HG03135 (cell line): ENCODE measurements around the gene VEGFB.
A peak's percentile ranks its signal among the peaks of the same experiment; 100 is the strongest.

Source experiments
- ATAC-seq: cut with Tn5 transposase; IDR thresholded peaks from one replicate; pipeline ENCODE4 v1.9.1; 2021; ENCODE audit warnings: mild to moderate bottlenecking, moderate library complexity; ENCODE audit not compliant: unreplicated experiment

VEGFB gene

DNA sequence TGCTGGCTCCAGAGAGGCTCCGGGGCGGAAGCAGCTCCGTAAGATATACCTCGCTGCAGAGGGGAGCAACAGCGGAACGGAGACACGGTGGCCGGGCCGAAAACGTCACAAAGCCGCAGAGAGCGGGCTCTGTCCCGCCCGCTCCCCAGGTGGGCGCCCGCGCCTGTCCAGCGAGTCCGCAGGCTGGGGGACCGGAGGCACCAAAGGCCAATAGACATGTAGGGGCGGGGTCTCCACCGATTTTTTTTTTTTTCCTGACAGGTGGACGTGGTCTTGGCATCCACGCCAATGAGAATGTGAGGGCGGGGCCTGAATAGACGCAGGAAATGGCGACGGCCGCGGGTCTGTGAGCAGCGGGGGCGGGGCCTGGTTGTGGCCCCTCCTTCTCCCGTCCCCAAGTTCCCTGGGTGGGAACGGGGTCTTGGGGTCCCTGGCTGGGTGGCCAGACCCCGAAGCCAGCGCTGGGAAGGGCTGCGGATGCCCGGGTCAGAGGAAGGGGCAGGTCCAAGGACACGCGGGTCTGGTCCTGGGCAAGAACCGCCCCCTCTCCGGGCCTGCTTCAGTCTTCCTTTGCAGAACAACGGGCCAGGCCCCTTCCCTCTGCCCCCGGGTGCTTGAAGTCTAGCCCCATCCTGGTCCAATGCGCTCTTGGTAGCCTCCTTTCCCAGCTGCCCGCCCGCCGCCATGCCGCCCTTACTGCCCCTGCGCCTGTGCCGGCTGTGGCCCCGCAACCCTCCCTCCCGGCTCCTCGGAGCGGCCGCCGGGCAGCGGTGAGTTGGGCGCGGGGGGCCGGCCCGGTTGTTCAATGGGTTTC is 4.0 kb upstream of the VEGFB start, which contains the start of gene DNAJC4:
Gene DNAJC4, plus strand, starts transcription at position 378 of the 814 bp plus-strand sequence. Its CDS starts 307 bp downstream, at position 685.
- peak; percentile 42 for ATAC-seq

DNA sequence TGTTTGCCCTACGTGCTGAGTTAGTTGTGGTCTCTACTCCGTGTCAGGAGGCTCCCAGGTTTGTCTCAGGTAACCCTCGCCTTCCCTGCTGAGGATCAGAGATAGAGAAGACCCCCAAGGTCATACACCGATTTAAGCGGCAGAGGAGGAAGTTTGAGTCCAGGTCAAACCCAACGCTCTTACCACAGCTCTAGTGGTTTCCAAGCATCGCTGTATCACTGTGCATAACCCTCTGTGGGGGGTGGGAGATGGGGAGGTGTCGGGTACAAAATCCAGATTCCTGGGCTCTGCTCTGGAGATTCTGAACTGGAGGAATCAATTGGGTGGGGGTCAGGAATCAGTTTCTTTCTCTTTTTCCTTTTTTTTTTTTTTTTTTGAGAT is 3.4 kb upstream of the VEGFB start:
- no peak for ATAC-seq

DNA sequence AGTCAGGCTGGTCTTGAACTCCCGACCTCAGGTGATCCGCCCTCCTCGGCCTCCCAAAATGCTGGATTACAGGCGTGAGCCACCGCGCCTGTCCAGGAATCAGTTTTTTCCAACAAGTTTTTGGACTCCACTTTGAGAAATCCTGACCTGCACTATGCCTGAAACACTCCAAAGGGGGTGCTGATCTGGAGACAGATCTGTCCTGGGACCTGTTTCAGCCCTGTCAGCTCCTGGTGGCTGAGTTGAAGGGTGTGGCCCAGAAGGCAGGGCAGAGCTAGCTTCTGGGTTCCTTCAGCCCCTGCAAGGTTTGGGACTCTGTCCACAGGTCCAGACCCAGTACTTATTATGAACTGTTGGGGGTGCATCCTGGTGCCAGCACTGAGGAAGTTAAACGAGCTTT is 2.8 kb upstream of the VEGFB start:
- ATAC-seq, result no peak

DNA sequence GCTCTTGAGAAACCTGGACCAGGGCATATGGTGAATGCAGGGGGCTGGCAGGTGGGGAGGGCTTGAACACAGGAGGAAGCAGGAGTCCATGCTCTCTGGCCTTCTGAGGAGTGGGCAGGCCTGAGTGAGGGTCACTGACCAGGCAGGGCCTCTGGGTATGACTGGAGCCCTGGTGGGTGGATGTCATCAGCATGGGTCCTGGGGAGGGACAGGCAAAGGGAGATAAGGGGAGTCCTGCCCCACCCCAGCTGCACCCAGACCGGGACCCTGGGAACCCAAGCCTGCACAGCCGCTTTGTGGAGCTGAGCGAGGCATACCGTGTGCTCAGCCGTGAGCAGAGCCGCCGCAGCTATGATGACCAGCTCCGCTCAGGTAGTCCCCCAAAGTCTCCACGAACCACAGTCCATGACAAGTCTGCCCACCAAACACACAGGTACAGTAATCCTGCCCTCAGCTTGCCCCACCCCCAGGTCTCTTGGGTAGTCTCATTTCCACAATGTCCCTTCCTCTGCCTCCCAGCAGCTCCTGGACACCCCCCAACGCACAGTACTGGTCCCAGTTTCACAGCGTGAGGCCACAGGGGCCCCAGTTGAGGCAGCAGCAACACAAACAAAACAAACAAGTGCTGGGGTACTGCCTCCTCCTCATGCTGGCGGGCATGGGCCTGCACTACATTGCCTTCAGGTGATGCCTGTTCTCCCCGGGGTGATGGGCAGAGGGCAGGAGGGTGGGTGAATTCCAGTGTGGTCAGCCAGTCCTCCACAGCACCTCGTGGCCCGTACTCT is 2.0 kb upstream of the VEGFB start:
- no peak for ATAC-seq

DNA sequence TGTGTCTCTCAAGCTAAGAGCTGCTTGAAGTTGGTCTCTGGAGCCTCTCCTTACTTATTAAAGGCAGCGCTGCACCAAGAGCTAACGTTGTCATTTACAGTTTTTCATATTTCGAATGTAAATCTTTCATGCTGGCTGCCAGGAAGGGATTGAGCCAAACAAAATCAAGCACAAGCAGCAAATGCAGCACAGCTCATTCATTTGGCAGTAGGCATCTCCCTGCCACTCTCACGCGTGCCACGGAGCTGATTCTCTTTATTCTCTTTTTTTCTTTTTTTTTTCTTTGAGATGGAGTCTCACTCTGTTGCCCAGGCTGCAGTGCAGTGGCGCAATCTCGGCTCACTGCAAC is 1.4 kb upstream of the VEGFB start:
- ATAC-seq, result no peak

DNA sequence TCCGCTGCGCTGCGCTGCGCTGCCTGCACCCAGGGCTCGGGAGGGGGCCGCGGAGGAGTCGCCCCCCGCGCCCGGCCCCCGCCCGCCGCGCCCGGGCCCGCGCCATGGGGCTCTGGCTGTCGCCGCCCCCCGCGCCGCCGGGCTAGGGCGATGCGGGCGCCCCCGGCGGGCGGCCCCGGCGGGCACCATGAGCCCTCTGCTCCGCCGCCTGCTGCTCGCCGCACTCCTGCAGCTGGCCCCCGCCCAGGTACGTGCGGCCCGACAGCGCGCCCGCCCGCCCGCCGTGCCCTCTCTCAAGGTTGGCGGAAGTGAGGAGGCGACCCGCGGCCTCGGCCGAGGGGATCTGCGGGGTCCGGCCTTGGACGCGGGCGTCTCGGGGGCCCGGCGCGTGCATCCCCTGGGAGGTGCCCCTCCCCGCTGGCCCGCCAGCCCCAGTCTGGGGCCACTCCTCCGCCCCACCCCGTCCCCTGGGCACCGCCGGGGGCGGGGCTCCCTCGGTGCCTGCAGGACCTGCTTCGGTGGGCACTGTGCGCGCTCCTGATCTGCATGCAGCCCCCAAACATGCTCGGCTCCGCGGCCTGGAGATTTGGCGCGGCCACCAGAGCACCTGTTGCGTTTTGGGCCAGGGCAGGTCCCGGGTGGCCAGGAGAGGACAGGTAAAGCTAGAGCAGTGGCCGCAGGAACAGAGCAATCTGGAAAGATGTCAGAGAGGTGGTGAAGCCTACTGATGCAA is 429 bp downstream of the VEGFB start:
- no peak for ATAC-seq

DNA sequence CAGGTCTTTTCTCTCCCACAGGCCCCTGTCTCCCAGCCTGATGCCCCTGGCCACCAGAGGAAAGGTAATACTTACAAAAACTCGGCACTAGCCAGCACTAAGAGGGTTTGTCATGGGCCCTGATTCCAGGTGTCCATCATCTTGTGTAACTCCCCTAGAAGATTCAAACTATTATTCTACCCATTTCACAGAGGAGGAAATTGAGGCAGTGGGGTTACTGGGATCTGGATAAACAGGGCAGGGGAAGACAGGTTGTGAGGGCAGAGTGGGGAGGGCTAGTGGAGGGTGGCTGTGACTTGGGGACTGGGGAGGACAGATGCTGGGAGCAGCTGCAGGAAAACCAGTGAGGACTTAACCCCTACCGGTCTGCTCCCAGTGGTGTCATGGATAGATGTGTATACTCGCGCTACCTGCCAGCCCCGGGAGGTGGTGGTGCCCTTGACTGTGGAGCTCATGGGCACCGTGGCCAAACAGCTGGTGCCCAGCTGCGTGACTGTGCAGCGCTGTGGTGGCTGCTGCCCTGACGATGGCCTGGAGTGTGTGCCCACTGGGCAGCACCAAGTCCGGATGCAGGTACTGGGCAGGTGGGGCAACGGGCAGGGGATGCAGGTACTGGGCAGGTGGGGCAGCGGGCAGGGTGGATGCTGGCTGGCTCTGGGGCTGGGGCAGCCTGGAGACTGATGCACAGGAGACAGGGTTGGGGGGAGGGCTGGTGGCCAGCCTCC is 1.2 kb downstream of the VEGFB start:
- no peak for ATAC-seq

DNA sequence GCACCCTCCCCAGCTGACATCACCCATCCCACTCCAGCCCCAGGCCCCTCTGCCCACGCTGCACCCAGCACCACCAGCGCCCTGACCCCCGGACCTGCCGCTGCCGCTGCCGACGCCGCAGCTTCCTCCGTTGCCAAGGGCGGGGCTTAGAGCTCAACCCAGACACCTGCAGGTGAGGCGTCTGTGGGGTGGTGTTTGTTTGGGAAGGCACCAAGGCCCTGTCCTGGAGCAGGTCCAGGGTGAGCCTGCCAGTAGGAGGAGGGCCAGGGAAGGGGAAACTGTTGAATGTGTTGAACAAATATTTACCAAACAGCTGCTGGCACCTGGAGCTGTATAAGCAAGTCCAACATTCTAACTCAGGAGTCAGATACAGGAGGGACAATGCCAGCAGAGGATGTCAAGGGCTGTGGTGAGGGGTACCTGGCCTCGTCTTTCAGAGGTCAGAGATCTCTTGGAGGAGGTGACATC is 3.1 kb downstream of the VEGFB start:
- no peak for ATAC-seq

DNA sequence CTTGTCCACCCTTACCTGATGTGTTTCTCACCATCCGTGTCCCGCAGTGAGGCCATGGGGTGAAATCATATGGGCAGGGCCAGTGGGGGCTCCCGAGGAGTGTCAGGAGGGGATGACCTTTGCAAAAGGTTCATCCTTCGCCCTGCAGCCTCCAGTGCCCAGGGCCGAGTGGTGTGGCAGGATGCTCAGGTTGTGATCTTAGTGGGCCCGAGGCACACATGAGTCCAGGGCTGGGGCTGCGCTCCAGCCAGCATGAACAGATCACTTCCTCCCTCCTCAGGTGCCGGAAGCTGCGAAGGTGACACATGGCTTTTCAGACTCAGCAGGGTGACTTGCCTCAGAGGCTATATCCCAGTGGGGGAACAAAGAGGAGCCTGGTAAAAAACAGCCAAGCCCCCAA is 3.7 kb downstream of the VEGFB start:
- ATAC-seq, result no peak

DNA sequence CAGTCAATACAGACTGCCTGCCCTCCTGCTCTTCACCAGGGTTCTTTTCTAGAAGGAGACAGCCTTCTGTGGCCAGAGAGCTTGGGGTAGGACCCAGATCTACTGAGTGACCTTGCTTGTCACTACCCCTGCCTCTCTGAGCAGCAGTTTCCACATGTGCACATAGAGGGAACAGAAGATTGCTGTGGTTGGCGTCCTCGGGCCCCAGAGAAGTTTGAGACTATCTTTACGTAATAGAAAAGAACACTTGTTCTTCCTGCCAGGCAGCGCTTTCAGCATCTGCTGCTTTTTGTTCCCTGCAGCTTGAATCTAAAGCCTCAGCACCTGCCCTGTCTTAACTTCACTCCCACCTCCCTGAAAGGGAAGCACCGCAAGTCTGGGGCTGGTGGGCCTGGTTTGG is 4.6 kb downstream of the VEGFB start:
- ATAC-seq, result no peak

DNA sequence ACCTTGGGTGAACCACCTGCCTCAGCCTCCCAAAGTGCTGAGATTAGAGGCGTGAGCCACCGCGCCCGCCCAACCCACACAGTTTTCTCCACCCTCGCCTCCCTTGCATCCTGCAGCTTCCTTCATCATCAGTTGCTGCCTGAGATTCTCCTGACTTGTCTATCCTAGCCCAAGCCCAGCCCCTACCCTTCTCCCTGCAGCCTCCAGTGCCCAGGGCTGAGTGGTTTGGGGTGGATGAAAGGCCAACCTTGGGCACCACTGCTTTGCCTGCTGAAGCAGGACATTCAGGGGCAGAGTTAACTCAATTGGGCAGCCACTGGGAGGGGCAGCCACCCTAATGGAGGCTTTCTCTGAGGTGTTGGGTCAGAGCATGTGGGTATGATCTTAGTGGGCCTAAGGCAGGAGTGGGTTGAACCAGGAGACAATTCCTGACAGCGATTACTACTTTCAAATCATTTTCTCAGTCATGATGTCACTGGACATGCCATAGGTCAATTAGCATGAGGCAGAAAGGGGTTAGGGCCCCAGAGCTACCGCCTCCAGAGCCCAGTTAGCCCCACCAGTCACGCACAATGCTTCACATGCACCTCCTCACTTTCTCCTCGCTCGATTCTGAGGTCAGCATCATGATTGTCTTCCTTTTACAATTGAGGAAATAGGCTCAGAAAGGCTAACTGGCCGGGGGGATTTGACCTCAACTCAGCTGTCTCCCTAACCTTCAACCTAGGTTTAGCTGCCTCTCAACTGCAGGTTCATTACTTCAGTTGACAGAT is 5.5 kb downstream of the VEGFB start:
- peak; percentile 11 for ATAC-seq

DNA sequence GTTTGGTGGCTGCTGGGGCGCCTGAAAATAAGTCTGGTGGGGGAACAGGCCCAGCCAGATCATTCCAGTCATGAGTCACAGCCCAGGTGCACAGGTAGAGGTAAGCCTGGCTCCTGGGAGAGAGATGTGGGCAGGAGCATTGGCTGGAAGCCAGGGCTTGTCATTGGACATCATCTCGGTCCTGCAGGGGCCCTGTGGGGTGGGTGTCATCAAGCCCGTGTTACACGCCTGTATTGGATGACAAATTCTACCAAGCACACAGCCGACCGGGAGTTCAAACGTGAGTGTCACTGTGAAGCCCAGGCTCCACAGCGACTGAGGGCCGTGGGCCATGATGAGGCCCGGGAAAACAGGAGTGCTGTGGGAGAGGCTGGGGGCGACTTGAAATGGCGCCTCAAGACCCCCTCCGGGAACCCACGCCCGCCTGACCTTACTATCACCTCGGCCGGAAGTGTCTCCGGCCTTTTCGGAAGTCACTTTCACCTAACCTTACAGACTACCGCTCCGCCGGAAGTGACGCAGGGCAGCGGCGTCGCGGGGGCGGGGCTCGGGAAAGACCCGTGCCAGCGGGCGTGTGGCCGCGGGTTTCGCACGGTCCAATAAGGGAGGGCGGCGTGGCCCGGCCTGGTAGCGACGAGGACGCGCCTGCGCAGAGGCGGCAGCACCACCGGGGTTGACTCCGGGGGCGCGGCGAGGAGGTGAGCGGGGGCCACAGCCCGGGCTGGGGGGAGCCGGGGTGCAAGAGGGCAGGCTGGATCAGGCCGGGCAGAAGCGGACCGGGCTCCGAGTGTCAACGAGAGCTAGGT is 6.3 kb downstream of the VEGFB start, which contains the start of gene FKBP2:
Gene FKBP2, plus strand, starts transcription at position 661 of the 806 bp plus-strand sequence. CDS start 1,293 bp downstream, outside the sequence.
- ATAC-seq, result peak; percentile 45

DNA sequence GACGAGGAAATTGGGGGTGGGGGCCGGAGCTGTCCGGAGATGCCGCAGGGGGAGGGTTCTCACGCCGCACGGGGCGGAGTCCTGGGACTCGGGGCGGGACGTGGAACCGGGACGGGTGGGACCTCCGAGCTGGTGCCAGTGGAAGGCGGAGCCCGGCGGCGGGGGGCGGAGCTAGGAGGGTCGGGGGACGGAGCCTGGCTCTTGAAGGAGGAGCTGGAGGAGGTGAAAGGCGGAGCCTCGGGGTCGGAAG is 6.8 kb downstream of the VEGFB start:
- peak; percentile 66 for ATAC-seq

DNA sequence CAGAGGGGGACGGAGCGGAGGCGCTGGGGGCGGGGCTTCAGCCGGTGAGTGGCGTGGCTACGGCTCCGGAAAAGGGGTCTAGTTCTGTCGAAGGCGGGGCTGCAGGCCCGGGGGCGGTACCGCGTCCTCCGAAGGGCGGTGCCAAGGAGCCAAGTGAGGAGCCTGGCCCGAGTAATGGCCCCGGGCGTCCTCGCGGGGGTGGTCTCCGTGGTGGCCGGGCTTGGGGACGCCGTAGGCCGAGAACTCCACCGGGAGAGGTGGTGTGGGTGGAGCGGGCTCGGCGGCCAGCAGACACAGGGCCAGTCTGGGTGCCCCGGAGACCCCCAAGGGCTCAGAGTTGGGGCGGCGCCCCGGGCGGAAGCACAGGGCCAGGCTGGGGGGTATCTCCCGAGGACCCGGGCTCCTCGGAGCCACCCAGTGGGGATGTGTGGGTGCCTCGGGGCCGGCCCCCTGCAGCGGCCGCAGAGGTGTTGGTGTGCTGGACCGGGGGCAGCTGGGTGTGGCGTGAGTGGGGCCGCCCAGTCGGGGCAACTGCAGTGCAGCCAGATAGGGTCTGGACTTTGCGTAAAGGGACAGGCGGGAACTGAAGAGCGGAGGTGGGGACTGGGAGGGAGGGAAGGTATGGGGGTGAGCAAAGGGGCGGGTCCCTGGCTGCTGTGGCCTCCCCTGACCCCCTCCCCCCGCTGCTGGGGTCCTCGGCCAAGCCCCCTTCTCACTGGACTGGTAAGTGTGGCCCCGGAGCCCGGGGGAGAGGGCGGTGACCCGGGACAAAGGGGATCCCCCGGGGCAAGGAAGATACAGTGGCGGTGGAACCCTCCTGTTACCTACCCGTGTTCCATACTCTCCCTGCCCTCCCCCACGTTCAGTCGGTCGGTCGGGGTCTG is 7.3 kb downstream of the VEGFB start:
- peak; percentile 10 for ATAC-seq

DNA sequence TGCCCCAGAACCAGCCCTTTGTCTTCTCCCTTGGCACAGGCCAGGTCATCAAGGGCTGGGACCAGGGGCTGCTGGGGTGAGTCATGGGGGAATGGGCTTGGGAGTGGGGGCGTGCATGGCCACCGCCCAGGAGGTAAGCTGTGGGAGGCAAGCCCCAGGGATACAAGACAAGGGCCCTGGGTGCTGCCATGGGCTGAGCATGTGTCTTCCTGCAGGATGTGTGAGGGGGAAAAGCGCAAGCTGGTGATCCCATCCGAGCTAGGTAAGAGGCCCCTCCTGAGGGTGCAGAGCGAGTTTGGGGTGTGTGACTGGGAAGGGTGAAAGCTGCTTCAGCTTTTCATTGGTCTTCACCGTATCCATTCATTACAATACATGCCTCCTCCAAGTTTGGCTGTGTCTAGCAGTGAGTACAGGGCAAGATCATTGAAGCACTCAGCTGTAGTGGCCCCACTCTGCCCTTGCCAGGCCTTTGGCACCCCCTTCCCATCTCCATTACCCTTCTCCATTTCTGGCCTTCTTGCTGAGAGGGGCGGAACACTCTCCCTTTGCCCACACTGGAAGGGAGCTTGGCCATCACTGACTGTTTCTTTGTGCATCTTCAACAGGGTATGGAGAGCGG is 9.0 kb downstream of the VEGFB start:
- ATAC-seq, result no peak

DNA sequence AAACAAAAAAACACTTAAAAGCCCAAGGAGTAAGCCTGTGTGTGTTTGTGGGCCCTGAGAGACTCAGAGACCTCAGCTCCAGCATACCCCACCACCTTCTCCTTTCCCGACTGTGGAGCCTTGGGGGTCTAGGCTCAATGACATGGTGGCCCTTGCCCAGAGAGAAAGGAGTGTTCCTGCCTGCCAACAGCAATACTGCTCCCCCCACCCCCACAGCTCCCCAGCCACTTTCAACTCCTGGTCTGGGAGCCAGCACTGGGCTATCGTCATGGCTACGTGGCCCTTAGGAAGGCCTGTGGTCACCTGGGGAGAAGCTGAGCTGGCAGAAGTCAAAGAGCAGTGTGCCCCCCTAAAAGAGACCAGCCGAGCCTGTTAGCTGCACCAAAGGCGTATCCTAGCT is 9.7 kb downstream of the VEGFB start:
- no peak for ATAC-seq

DNA sequence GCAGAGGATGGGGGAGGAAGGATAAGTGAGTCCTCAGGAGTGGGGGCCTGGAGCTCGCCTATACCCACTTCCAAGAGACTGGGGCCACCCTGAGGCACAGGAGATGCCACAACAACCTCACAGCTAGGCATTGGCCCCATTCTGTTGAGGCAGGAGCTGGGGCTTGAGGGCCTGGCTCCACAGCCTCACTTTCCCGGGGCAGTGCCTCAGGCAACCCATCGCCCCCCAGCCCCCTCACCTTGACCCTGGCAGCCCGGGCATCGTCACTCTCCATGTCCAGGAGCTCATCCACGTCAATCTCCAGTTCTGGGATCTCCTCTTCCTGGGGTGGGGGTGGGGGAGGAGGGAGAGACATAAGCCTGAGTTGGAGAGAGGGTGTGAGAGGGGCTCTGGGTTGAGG is 10.6 kb downstream of the VEGFB start:
- ATAC-seq, result no peak

DNA sequence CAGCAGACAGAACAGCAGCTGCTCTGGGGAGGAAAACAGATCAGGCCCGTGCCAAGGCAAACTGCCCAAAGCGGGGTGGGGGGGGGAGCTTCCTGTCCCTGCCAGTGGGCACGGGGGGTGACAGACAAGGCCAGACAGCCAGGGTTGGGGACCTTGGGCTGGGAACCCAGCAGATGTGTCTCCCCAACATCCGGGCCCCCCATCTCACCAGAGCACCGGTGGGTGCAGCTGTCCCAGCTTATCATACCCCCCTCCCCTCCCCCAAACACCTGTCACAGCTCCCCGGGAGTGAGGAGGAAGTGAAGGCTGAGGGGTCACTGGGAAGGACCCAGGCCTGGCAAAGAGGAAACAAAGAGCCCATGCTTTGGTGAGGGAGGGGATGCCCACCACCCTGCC is 11.0 kb downstream of the VEGFB start:
- no peak for ATAC-seq
